ENCODE results near the gene ZBTB1.

- TF ChIP-seq CTCF (conservative IDR thresholded peaks at IDR 0.05 in 1 of 2, IDR thresholded peaks at IDR 0.05 in 1 of 2; ENCODE audit: extremely low read depth in 1 of 2, insufficient read depth in 1 of 2, low read depth in 1 of 2, low read length in 2 of 2): no peak
- no peak for TF ChIP-seq EZH2 (IDR thresholded peaks at IDR 0.05; ENCODE audit: borderline replicate concordance, low read length)
Observed at GRCh38 chr14:64495252-64495651, 9.3 kb upstream of the ZBTB1 start.

All from mammary epithelial cell (primary cell).